Activated CD8-positive, alpha-beta memory T cell treated with anti-CD3 and anti-CD28 coated beads for 48 hours (primary cell): ENCODE data around the gene FOXP2.

ENCODE experiments used
- DNase-seq, 3 experiments: peaks; one replicate each; pipeline ENCODE4 v3.0.0-alpha.2; 2020; ENCODE audit warnings: low read depth in 2 of 3, low spot score in 2 of 3

FOXP2 gene

GRCh38 chr7:114650491-114650890 is 235.9 kb downstream of the FOXP2 start:
- DNase-seq = no peak

- DNase-seq = no peak
Observed at GRCh38 chr7:114652041-114652440, 237.4 kb downstream of the FOXP2 start.

- DNase-seq = no peak
Observed at GRCh38 chr7:114653364-114654088, 238.9 kb downstream of the FOXP2 start.

GRCh38 chr7:114656466-114656865 is 241.9 kb downstream of the FOXP2 start:
- DNase-seq = no peak

GRCh38 chr7:114657279-114657678 is 242.7 kb downstream of the FOXP2 start:
- no peak for DNase-seq

- no peak for DNase-seq
Observed at GRCh38 chr7:114658216-114658615, 243.6 kb downstream of the FOXP2 start.

- DNase-seq = no peak
Observed at GRCh38 chr7:114659409-114660125, 245.0 kb downstream of the FOXP2 start.

GRCh38 chr7:114660126-114660486 is 245.5 kb downstream of the FOXP2 start:
- no peak for DNase-seq

- no peak for DNase-seq
Observed at GRCh38 chr7:114660753-114661152, 246.1 kb downstream of the FOXP2 start.

- no peak for DNase-seq
Observed at GRCh38 chr7:114662002-114662677, 247.5 kb downstream of the FOXP2 start.

GRCh38 chr7:114663502-114663901 is 248.9 kb downstream of the FOXP2 start:
- no peak for DNase-seq

GRCh38 chr7:114670676-114671075 is 256.1 kb downstream of the FOXP2 start:
- DNase-seq = no peak

- DNase-seq = no peak
Observed at GRCh38 chr7:114671563-114672123, 257.0 kb downstream of the FOXP2 start.

GRCh38 chr7:114678116-114678515 is 263.5 kb downstream of the FOXP2 start:
- no peak for DNase-seq

- DNase-seq = no peak
Observed at GRCh38 chr7:114687238-114687637, 272.6 kb downstream of the FOXP2 start.

GRCh38 chr7:114688443-114689055 is 273.9 kb downstream of the FOXP2 start:
- no peak for DNase-seq

GRCh38 chr7:114689406-114689805 is 274.8 kb downstream of the FOXP2 start:
- DNase-seq = no peak

- no peak for DNase-seq
Observed at GRCh38 chr7:114691605-114692004, 277.0 kb downstream of the FOXP2 start.

- DNase-seq = no peak
Observed at GRCh38 chr7:114695182-114695581, 280.6 kb downstream of the FOXP2 start.

- DNase-seq = no peak
Observed at GRCh38 chr7:114700247-114700928, 285.8 kb downstream of the FOXP2 start.

- DNase-seq = no peak
Observed at GRCh38 chr7:114703677-114704076, 289.1 kb downstream of the FOXP2 start.
